H9 (cell line): Measurements from ENCODE around the gene PADI6. TPM values are rescaled to one million over a fixed set of nuclear protein-coding genes. Genes with fewer than 3 reads are reported as not detected.

ENCODE experiments used
- DNase-seq: peaks from one replicate; pipeline ENCODE4 v3.0.0-alpha.2; 2017
- H2AFZ ChIP-seq: one replicate; pipeline ENCODE4 v1.6.1; 2013; ENCODE audit warnings: mild to moderate bottlenecking, low read length, control low read depth, moderate library complexity
- H2AK5ac ChIP-seq: 2 replicates; pipeline ENCODE4 v1.6.1; 2013; ENCODE audit warnings: low read length, control low read depth, mixed read lengths; ENCODE audit not compliant: insufficient read length
- H2BK120ac ChIP-seq: one replicate; pipeline ENCODE4 v1.6.1; 2013; ENCODE audit warnings: low read depth, mild to moderate bottlenecking, low read length, control low read depth, inconsistent platforms; ENCODE audit not compliant: poor library complexity, severe bottlenecking
- H2BK12ac ChIP-seq: 2 replicates; pipeline ENCODE4 v1.6.1; 2013; ENCODE audit warnings: low read length, control low read depth, mixed read lengths, low read depth; ENCODE audit not compliant: insufficient read length
- H2BK15ac ChIP-seq: 2 replicates; pipeline ENCODE4 v1.6.1; 2013; ENCODE audit warnings: low read depth, low read length, control low read depth
- H2BK20ac ChIP-seq: one replicate; pipeline ENCODE4 v1.6.1; 2013; ENCODE audit warnings: low read depth, mild to moderate bottlenecking, low read length, control low read depth, inconsistent platforms; ENCODE audit not compliant: poor library complexity, severe bottlenecking
- H2BK5ac ChIP-seq: 2 replicates; pipeline ENCODE4 v1.6.1; 2013; ENCODE audit warnings: low read length, control low read depth, mixed read lengths; ENCODE audit not compliant: insufficient read length
- H3K14ac ChIP-seq: 2 replicates; pipeline ENCODE4 v1.6.1; 2013; ENCODE audit warnings: low read length, control low read depth; ENCODE audit not compliant: insufficient read depth
- H3K18ac ChIP-seq: 2 replicates; pipeline ENCODE4 v1.6.1; 2013; ENCODE audit warnings: low read depth, mild to moderate bottlenecking, mixed read lengths, low read length, control low read depth; ENCODE audit not compliant: insufficient read length
- H3K23ac ChIP-seq: 2 replicates; pipeline ENCODE4 v1.6.1; 2013; ENCODE audit warnings: low read length, control low read depth, mixed read lengths, low read depth; ENCODE audit not compliant: insufficient read length
- H3K23me2 ChIP-seq: 2 replicates; pipeline ENCODE4 v1.6.1; 2013; ENCODE audit warnings: low read depth, mild to moderate bottlenecking, mixed read lengths, low read length, control low read depth; ENCODE audit not compliant: insufficient read length, poor library complexity, severe bottlenecking
- H3K27ac ChIP-seq: 2 replicates; pipeline ENCODE4 v1.5.1; 2013; ENCODE audit warnings: low read length, control low read depth, mixed read lengths, low read depth; ENCODE audit not compliant: insufficient read length
- H3K27me3 ChIP-seq: 2 replicates; pipeline ENCODE4 v1.6.1; 2013; ENCODE audit warnings: low read length, control low read depth, inconsistent platforms; ENCODE audit not compliant: insufficient read depth
- H3K4ac ChIP-seq: 2 replicates; pipeline ENCODE4 v1.6.1; 2013; ENCODE audit warnings: low read depth, mild to moderate bottlenecking, control low read depth, inconsistent platforms, low read length, moderate library complexity
- H3K4me1 ChIP-seq: 2 replicates; pipeline ENCODE4 v1.6.1; 2013; ENCODE audit warnings: low read length, control low read depth, inconsistent platforms; ENCODE audit not compliant: insufficient read depth
- H3K4me2 ChIP-seq: 2 replicates; pipeline ENCODE4 v1.6.1; 2013; ENCODE audit warnings: low read length, control low read depth, mixed read lengths; ENCODE audit not compliant: insufficient read length, insufficient read depth
- H3K56ac ChIP-seq: 2 replicates; pipeline ENCODE4 v1.6.1; 2013; ENCODE audit warnings: low read depth, mild to moderate bottlenecking, mixed read lengths, low read length, control low read depth; ENCODE audit not compliant: insufficient read length
- H3K79me1 ChIP-seq: 2 replicates; pipeline ENCODE4 v1.6.1; 2013; ENCODE audit warnings: low read depth, mild to moderate bottlenecking, moderate library complexity, low read length, control low read depth, inconsistent platforms; ENCODE audit not compliant: insufficient read depth, poor library complexity, severe bottlenecking
- H3K79me2 ChIP-seq: 2 replicates; pipeline ENCODE4 v1.6.1; 2013; ENCODE audit warnings: low read length, control low read depth, inconsistent platforms; ENCODE audit not compliant: insufficient read depth
- H3K9ac ChIP-seq: 2 replicates; pipeline ENCODE4 v1.6.1; 2013; ENCODE audit warnings: low read length, control low read depth, mixed read lengths; ENCODE audit not compliant: insufficient read length; ENCODE audit errors: extremely low read depth
- H3K9me3 ChIP-seq: one replicate; pipeline ENCODE4 v1.6.1; 2013; ENCODE audit warnings: low read depth, low read length, inconsistent platforms; ENCODE audit not compliant: control insufficient read depth
- H3T11ph ChIP-seq: one replicate; pipeline ENCODE4 v1.6.1; 2013; ENCODE audit warnings: mild to moderate bottlenecking, low read length, control low read depth, inconsistent platforms
- H4K20me1 ChIP-seq: one replicate; pipeline ENCODE4 v1.6.1; 2013; ENCODE audit not compliant: control insufficient read depth, insufficient read length, insufficient read depth
- H4K5ac ChIP-seq: 2 replicates; pipeline ENCODE4 v1.6.1; 2013; ENCODE audit warnings: low read depth, mild to moderate bottlenecking, mixed read lengths, low read length, control low read depth; ENCODE audit not compliant: insufficient read length
- H4K8ac ChIP-seq: replicated peaks from 2 replicates; pipeline ENCODE4 v1.6.1; 2013; ENCODE audit warnings: low read length, control low read depth, mixed read lengths, low read depth; ENCODE audit not compliant: insufficient read length
- H4K91ac ChIP-seq: 2 replicates; pipeline ENCODE4 v1.6.1; 2013; ENCODE audit warnings: low read depth, mild to moderate bottlenecking, moderate library complexity, mixed read lengths, low read length, control low read depth; ENCODE audit not compliant: insufficient read length
- H3K27ac Mint-ChIP-seq, 3 experiments: 2 replicates in 2 of 3; 3 replicates in 1 of 3; pipeline ENCODE4 v1.8.0; 2020 to 2021; ENCODE audit warnings: mixed read lengths in 3 of 3, mild to moderate bottlenecking in 1 of 3, moderate library complexity in 1 of 3
- H3K27me3 Mint-ChIP-seq: 2 replicates; pipeline ENCODE4 v1.8.0; 2021; ENCODE audit warnings: low read depth, mild to moderate bottlenecking, moderate library complexity, mixed read lengths
- H3K36me3 Mint-ChIP-seq, 3 experiments: 2 replicates in 2 of 3; 3 replicates in 1 of 3; pipeline ENCODE4 v1.8.0; 2020 to 2021; ENCODE audit warnings: low read depth in 3 of 3, mixed read lengths in 3 of 3; ENCODE audit not compliant: insufficient read depth in 1 of 3
- H3K4me1 Mint-ChIP-seq, 2 experiments: 2 replicates each; pipeline ENCODE4 v1.8.0; 2020; ENCODE audit warnings: mixed read lengths in 2 of 2
- H3K4me3 Mint-ChIP-seq, 2 experiments: 2 replicates in 1 of 2; 3 replicates in 1 of 2; pipeline ENCODE4 v1.8.0; 2020 to 2021; ENCODE audit warnings: mild to moderate bottlenecking in 2 of 2, mixed read lengths in 2 of 2, moderate library complexity in 1 of 2
- H3K9me3 Mint-ChIP-seq, 2 experiments: 2 replicates in 1 of 2; 3 replicates in 1 of 2; pipeline ENCODE4 v1.8.0; 2020; ENCODE audit warnings: mild to moderate bottlenecking in 2 of 2, mixed read lengths in 2 of 2, moderate library complexity in 1 of 2
- WGBS: extraction: QIAGEN DNeasy Blood & Tissue Kit; methylation state at CpG from one replicate; pipeline ENCODE4 v1.1.7; 2013; ENCODE audit warnings: missing lambda C conversion rate, low lambda C conversion rate, mixed read lengths; ENCODE audit not compliant: insufficient read length; ENCODE audit errors: extremely low coverage; 5-methylcytosine and 5-hydroxymethylcytosine counted together
- total RNA-seq: library from RNA; stranded (reverse); gene quantifications from 2 replicates; pipeline ENCODE4 v1.2.1, GENCODE V29; 2021
- TF ChIP-seq, protein P1 (sequence below): fragments of 200-600 bp; sonication (generic); conservative IDR thresholded peaks from 3 replicates; pipeline ENCODE4 v1.8.0; 2021; ENCODE audit warnings: antibody characterized with exemption, mild to moderate bottlenecking

PADI6 gene
- total RNA-seq, 1 experiment from 2014 or later, result not detected

DNA sequence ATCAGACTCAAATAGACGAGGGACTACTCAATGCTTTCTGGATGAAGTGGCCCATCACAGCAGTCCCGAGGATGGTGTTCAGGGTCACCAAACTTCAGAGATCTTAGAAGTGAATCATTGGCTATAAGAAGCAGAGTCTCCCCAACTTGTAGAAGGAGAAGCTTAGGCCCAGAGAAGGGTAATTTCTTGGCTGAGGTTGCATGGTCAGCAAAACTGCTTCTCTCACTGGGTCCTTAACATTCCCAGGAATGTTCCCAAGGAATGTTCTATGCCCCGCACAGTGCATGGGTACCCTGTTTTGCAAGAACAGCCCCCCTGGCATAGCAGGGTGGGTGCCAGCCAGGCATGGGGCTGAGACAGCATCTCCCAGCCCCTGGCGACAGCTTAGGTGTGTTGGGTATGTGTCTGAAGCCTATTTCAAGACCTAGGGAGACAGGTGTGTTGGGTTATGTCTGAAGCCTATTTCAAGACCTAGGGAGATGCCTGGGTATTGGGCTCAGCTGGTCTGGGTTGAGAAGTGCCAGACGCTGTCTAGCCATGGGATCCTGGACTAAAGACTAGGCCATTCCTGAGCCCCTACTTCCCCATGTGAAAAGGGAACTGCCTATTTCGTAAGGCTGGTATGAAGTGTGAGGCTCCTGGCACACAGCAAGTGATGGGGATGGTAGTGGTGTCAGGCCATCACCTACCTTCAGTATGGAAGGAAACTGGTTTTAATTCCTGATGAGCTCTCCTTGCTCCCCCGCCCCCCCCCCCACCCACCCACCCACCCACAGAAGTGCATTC lies 26.1 kb downstream of the PADI6 start:
- no peak overlapping the region for H3K4me3 Mint-ChIP-seq
- no peak overlapping the region for H3K27ac ChIP-seq
- no peaks in the 10 kb centered on the region for H4K20me1 ChIP-seq
- no peak overlapping the region for H2BK20ac ChIP-seq
- H2BK120ac ChIP-seq, result no peak overlapping the region
- H4K5ac ChIP-seq, result no peak overlapping the region
- H3K27me3 Mint-ChIP-seq, result peaks cover 1% of the 10 kb centered on the region
- no peak overlapping the region for H3K14ac ChIP-seq
- H3K79me2 ChIP-seq, result no peaks in the 10 kb centered on the region
- TF ChIP-seq, protein P1, sequence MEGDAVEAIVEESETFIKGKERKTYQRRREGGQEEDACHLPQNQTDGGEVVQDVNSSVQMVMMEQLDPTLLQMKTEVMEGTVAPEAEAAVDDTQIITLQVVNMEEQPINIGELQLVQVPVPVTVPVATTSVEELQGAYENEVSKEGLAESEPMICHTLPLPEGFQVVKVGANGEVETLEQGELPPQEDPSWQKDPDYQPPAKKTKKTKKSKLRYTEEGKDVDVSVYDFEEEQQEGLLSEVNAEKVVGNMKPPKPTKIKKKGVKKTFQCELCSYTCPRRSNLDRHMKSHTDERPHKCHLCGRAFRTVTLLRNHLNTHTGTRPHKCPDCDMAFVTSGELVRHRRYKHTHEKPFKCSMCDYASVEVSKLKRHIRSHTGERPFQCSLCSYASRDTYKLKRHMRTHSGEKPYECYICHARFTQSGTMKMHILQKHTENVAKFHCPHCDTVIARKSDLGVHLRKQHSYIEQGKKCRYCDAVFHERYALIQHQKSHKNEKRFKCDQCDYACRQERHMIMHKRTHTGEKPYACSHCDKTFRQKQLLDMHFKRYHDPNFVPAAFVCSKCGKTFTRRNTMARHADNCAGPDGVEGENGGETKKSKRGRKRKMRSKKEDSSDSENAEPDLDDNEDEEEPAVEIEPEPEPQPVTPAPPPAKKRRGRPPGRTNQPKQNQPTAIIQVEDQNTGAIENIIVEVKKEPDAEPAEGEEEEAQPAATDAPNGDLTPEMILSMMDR, result no peak
- no peak overlapping the region for H4K91ac ChIP-seq
- H3K23me2 ChIP-seq, result no peaks in the 10 kb centered on the region
- H3K4ac ChIP-seq, result no peak overlapping the region
- H3K4me1 ChIP-seq, result no peaks in the 10 kb centered on the region
- no peaks in the 10 kb centered on the region for H3K79me1 ChIP-seq
- H3K18ac ChIP-seq, result no peak overlapping the region
- H2AK5ac ChIP-seq, result no peak overlapping the region
- H3K4me1 Mint-ChIP-seq, result peaks cover 13 to 16% of the 10 kb centered on the region in 2 experiments
- no peak overlapping the region for H3K23ac ChIP-seq
- no peak overlapping the region for H2BK5ac ChIP-seq
- H3K4me2 ChIP-seq, result no peak overlapping the region
- no CpG with 5 or more reads among the region's 7 CpGs for WGBS
- no peak overlapping the region for H2BK15ac ChIP-seq
- no peak overlapping the region for H2AFZ ChIP-seq
- no peaks in the 10 kb centered on the region for H3K9me3 ChIP-seq
- H4K8ac ChIP-seq, result no peak overlapping the region
- H3K27ac Mint-ChIP-seq, result no peak overlapping the region
- no peak overlapping the region for H3T11ph ChIP-seq
- no peak for DNase-seq
- no peaks in the 10 kb centered on the region for H3K27me3 ChIP-seq
- H3K9me3 Mint-ChIP-seq, result no peaks in the 10 kb centered on the region
- no peak overlapping the region for H2BK12ac ChIP-seq
- H3K9ac ChIP-seq, result no peak overlapping the region
- no peak overlapping the region for H3K56ac ChIP-seq
- no peaks in the 10 kb centered on the region for H3K36me3 Mint-ChIP-seq
